ENCODE measurements around the gene CHD3. TPM values are rescaled to one million over a fixed set of nuclear protein-coding genes. Genes with fewer than 3 reads are reported as not detected.
"Not testable (repeated sequence)": the region's sequence is repeated elsewhere in the genome, so short reads cannot be mapped to it uniquely, and the experiment has no call there.

The CHD3 gene
- total RNA-seq, 1 donor: 110 TPM

DNA sequence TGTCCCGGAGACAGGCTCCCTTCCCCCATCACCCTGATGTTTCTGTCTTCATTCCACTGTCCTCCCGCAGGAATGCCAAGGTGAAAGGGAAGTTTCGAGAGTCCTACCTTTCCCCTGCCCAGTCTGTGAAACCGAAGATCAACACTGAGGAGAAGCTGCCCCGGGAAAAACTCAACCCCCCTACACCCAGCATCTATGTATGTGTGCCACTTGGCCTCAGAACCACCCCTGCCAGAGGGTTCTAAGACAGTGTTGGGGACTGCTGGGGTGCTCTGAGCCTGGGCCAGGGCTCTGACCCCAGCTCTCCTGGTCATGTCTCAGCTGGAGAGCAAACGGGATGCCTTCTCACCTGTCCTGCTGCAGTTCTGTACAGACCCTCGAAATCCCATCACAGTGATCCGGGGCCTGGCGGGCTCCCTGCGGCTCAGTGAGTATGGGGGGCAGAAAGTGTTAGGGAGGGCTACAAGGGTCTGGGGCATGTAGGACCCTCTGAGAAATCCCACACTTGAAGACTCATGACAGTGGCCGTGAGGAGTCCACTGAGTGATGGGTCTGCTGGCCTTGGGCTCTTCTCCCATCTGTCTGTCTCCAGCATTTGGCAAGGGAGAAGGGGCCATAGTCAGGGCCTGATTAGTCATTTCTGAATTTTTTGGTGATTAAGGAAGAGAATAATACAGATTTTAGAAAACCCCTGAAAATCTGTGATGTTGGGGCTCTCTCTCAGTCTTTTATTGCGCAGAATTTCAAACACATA lies 38.7 kb upstream of the CHD3 start:
- DNase-seq (ENCODE audit: low read depth in 2 of 3, low spot score in 2 of 3): no peak

GRCh38 chr17:7850701-7851437 lies 37.7 kb upstream of the CHD3 start:
- no peak for DNase-seq (ENCODE audit: low read depth in 2 of 3, low spot score in 2 of 3)

GRCh38 chr17:7851438-7852261 lies 36.9 kb upstream of the CHD3 start:
- peak; percentile 89 to 93 (median 91) for DNase-seq (ENCODE audit: low read depth in 2 of 3, low spot score in 2 of 3)

GRCh38 chr17:7852262-7852670 lies 36.3 kb upstream of the CHD3 start:
- DNase-seq (ENCODE audit: low read depth in 2 of 3, low spot score in 2 of 3): no peak

DNA sequence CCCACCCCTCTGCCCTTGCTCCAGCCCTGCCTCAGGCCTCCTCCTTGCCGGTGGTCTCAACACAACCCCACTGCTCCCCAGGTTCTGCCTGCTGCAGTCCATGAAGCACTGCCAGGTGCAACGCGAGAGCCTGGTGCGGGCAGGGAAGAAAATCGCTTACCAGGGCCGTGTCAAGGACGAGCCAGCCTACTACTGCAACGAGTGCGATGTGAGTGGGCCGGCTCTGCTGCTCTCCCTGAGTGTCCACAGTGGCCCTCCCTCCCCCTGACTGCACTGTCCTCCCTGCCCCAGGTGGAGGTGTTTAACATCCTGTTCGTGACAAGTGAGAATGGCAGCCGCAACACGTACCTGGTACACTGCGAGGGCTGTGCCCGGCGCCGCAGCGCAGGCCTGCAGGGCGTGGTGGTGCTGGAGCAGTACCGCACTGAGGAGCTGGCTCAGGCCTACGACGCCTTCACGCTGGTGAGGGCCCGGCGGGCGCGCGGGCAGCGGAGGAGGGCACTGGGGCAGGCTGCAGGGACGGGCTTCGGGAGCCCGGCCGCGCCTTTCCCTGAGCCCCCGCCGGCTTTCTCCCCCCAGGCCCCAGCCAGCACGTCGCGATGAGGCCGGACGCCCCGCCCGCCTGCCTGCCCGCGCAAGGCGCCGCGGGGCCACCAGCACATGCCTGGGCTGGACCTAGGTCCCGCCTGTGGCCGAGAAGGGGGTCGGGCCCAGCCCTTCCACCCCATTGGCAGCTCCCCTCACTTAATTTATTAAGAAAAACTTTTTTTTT lies 35.5 kb upstream of the CHD3 start:
- no peak for DNase-seq (ENCODE audit: low read depth in 2 of 3, low spot score in 2 of 3)

- DNase-seq (ENCODE audit: low read depth in 2 of 3, low spot score in 2 of 3): no peak
These were observed 34.9 kb upstream of the CHD3 start for GRCh38 chr17:7853691-7854038.

GRCh38 chr17:7854078-7854777 lies 34.4 kb upstream of the CHD3 start:
- DNase-seq (ENCODE audit: low read depth in 2 of 3, low spot score in 2 of 3): no peak

- no peak for DNase-seq (ENCODE audit: low read depth in 2 of 3, low spot score in 2 of 3)
These were observed 33.5 kb upstream of the CHD3 start, which contains the start of gene TMEM88 for GRCh38 chr17:7854851-7855659. TSS of gene TMEM88 (plus strand) at chr17:7855066. CDS start at chr17:7855075, 9 bp downstream.

GRCh38 chr17:7855660-7856010 lies 33.0 kb upstream of the CHD3 start:
- DNase-seq (ENCODE audit: low read depth in 2 of 3, low spot score in 2 of 3): no peak

GRCh38 chr17:7856011-7856810 lies 32.4 kb upstream of the CHD3 start:
- DNase-seq (ENCODE audit: low read depth in 2 of 3, low spot score in 2 of 3): peak in 2 of 3 donors; percentile 85 to 95

GRCh38 chr17:7856811-7857712 lies 31.5 kb upstream of the CHD3 start, which contains the start of gene NAA38:
TSS of gene NAA38 (minus strand) at chr17:7857559. CDS start at chr17:7857463, 96 bp downstream.
- peak in 2 of 3 donors; percentile 99 to 100 for DNase-seq (ENCODE audit: low read depth in 2 of 3, low spot score in 2 of 3)

DNA sequence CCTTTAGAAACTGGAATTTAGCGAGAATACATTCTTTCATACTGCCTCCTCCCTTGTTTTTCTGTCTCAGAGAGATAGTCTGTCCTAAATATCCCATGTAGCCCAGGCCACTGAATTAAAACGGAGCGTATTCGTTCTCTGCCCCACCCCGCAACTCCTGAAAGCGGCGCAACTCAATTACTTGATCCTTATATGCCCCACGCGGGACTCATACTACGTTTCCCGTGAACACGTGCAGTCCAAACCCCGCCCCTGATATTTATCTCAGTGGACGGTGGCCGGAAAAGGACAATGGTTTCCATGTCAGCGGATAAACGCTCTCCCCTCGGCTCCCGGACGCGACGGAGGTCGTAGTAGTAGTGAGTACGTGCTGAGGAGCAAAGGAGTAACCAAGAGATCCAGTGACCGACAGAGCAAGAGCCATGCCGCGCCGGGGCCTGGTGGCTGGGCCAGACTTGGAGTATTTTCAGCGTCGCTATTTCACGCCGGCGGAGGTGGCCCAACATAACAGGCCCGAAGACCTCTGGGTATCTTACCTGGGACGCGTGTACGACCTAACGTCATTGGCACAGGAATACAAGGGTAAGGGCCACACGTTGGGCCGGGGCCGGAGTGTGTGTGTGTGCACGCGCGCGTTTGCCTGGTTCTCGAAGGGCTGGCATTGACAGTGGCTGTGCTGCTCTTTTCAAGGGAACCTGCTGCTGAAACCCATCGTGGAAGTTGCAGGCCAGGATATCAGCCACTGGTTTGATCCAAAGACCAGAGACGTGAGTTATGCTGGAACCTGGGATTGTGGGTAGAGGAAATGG lies 30.7 kb upstream of the CHD3 start, which contains the start of gene CYB5D1:
CYB5D1 (plus strand) TSS at position 291 of the 809 bp plus-strand sequence; CDS start at position 423, 132 bp downstream.
- DNase-seq (ENCODE audit: low read depth in 2 of 3, low spot score in 2 of 3): peak; percentile 93 to 96 (median 94)

DNA sequence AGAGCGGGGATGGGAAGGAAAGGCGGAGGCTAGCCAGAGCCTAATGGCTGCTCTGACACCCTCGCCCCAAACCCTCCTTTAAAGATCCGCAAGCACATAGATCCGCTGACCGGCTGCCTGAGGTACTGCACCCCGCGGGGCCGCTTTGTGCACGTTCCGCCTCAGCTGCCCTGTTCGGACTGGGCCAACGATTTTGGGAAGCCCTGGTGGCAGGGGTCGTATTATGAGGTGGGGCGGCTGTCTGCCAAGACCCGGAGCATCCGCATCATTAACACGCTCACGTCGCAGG lies 30.1 kb upstream of the CHD3 start:
- peak in 2 of 3 donors; percentile 51 to 58 for DNase-seq (ENCODE audit: low read depth in 2 of 3, low spot score in 2 of 3)

DNA sequence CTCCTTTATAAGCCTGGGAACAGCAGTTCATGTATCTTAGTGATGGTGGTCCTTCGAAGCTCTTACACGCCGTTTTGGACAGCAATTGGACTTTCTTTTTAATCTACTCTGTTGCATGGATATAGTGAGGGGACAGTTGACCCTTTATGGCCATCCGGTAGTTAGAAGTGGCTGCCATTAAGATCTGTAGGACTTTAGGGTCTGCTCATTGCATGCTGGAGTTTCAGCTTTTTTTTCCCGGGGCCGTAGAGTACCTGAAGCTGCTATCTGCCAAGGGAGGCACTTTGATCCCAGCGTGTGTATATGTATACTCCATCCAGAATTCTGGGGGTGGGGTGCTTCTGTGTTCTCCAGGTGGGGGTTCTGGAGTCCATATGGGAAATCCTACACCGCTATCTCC lies 29.6 kb upstream of the CHD3 start:
- DNase-seq (ENCODE audit: low read depth in 2 of 3, low spot score in 2 of 3): no peak

DNA sequence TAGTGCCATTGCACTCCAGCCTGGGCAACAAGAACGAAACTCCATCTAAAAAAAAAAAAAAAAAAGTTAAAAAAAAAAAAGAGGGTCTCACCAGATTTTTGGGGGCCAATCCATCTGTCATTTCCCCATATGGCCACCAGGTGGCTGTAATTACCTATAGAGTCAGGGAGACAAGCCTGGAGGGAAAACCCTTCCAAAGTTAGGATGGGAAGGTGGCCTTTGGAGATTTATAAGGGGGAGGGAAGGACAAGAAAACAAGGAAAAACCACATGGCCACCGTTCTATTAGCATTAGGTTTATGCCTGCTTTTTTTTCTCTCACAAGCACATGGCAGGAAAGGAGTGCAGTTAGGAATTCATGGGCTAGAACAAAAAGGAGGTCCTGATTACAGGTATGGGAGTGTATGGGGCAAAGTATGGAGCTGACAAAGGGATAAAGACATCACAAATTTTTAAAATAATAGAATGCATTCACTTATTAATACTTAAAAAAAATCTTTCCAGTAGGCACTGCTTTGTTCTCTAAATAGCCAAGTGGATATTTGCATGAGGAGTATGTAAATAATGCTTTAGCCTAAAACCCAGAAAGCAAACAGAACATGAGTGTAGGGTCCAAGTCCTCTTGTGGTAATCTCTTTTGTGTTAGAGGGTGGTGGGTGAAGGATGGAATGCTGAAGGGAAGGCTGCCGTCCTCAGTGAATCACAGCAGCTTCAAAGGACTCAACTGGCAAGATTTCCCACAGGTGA lies 25.7 kb upstream of the CHD3 start:
- peak in 2 of 3 donors; percentile 56 to 84 for DNase-seq (ENCODE audit: low read depth in 2 of 3, low spot score in 2 of 3)

- DNase-seq (ENCODE audit: low read depth in 2 of 3, low spot score in 2 of 3): not testable (repeated sequence)
These were observed 24.2 kb upstream of the CHD3 start for GRCh38 chr17:7864384-7864783.
